Hepatocyte (in vitro differentiated cells): ENCODE results near the gene KAT5. TPM values are rescaled to one million over a fixed set of nuclear protein-coding genes. Genes with fewer than 3 reads are reported as not detected.
"Not testable (repeated sequence)": the region's sequence is repeated elsewhere in the genome, so short reads cannot be mapped to it uniquely, and the experiment has no call there.

ENCODE experiments used
- DNase-seq: peaks from one replicate; pipeline ENCODE4 v3.0.0-alpha.2; 2016; ENCODE audit warnings: low spot score
- H2AFZ ChIP-seq: fragments of 200-600 bp; sonication (generic); 2 replicates; pipeline ENCODE4 v1.6.0; 2016; ENCODE audit warnings: antibody characterized with exemption, mild to moderate bottlenecking
- H3K27ac ChIP-seq: fragments of 200-600 bp; sonication (generic); 2 replicates; pipeline ENCODE4 v1.5.1; 2016; ENCODE audit warnings: mild to moderate bottlenecking
- H3K27me3 ChIP-seq: fragments of 200-600 bp; sonication (generic); 2 replicates; pipeline ENCODE4 v1.6.1; 2016
- H3K36me3 ChIP-seq: fragments of 200-600 bp; sonication (generic); replicated peaks from 2 replicates; pipeline ENCODE4 v1.5.1; 2016; ENCODE audit warnings: low read depth; ENCODE audit not compliant: insufficient read depth
- H3K4me1 ChIP-seq: fragments of 200-600 bp; sonication (generic); 2 replicates; pipeline ENCODE4 v1.5.1; 2016; ENCODE audit warnings: mild to moderate bottlenecking, moderate library complexity; ENCODE audit not compliant: insufficient read depth
- H3K4me2 ChIP-seq: fragments of 200-600 bp; sonication (generic); 2 replicates; pipeline ENCODE4 v1.6.0; 2016
- H3K4me3 ChIP-seq: fragments of 200-600 bp; sonication (generic); 2 replicates; pipeline ENCODE4 v1.5.1; 2016; ENCODE audit warnings: mild to moderate bottlenecking
- H3K79me2 ChIP-seq: fragments of 200-600 bp; sonication (generic); 2 replicates; pipeline ENCODE4 v1.6.0; 2017; ENCODE audit warnings: mild to moderate bottlenecking
- H3K9me2 ChIP-seq: fragments of 200-600 bp; sonication (generic); replicated peaks from 2 replicates; pipeline ENCODE4 v1.6.0; 2017; ENCODE audit warnings: mild to moderate bottlenecking; ENCODE audit not compliant: insufficient read depth
- H3K9me3 ChIP-seq: fragments of 200-600 bp; sonication (generic); 2 replicates; pipeline ENCODE4 v1.5.1; 2016; ENCODE audit warnings: low read depth, mild to moderate bottlenecking
- H4K20me1 ChIP-seq: fragments of 200-600 bp; sonication (generic); 2 replicates; pipeline ENCODE4 v1.6.0; 2016; ENCODE audit warnings: mild to moderate bottlenecking; ENCODE audit not compliant: insufficient read depth, poor library complexity, severe bottlenecking
- EZH2 ChIP-seq: fragments of 200-600 bp; sonication (generic); IDR thresholded peaks from 2 replicates; pipeline ENCODE4 v1.6.1; 2016; ENCODE audit warnings: antibody characterized with exemption, mild to moderate bottlenecking, borderline replicate concordance
- EZH2phosphoT487 ChIP-seq: fragments of 200-600 bp; sonication (generic); IDR thresholded peaks from one replicate; pipeline ENCODE4 v1.6.1; 2018; ENCODE audit warnings: antibody characterized with exemption, mild to moderate bottlenecking, low read depth, moderate library complexity; ENCODE audit not compliant: unreplicated experiment, severe bottlenecking
- WGBS: methylation state at CpG from one replicate; pipeline ENCODE4 v1.1.6; 2016; ENCODE audit warnings: low lambda C conversion rate; ENCODE audit errors: missing lambda C conversion rate; 5-methylcytosine and 5-hydroxymethylcytosine counted together
- polyA plus RNA-seq: library from polyadenylated mRNA; unstranded; fragments of >200 nt; fragmentation: Nextera tagmentation; extraction: Ambion mirVana; gene quantifications from 2 replicates; pipeline ENCODE4 v1.2.1, GENCODE V29; 2016
- total RNA-seq: library from RNA; depleted of rRNA; stranded (reverse); fragments of >200 nt; gene quantifications from 2 replicates; pipeline ENCODE4 v1.2.3, GENCODE V29; 2014
- TF ChIP-seq, protein P1 (sequence below): fragments of 200-600 bp; sonication (generic); IDR thresholded peaks from 2 replicates; pipeline ENCODE4 v1.5.1; 2016; ENCODE audit warnings: antibody characterized with exemption, mild to moderate bottlenecking; ENCODE audit not compliant: poor library complexity

Gene KAT5
- total and polyA plus RNA-seq, 2 experiments from 2014 or later: 41.7 to 53.1 TPM

DNA sequence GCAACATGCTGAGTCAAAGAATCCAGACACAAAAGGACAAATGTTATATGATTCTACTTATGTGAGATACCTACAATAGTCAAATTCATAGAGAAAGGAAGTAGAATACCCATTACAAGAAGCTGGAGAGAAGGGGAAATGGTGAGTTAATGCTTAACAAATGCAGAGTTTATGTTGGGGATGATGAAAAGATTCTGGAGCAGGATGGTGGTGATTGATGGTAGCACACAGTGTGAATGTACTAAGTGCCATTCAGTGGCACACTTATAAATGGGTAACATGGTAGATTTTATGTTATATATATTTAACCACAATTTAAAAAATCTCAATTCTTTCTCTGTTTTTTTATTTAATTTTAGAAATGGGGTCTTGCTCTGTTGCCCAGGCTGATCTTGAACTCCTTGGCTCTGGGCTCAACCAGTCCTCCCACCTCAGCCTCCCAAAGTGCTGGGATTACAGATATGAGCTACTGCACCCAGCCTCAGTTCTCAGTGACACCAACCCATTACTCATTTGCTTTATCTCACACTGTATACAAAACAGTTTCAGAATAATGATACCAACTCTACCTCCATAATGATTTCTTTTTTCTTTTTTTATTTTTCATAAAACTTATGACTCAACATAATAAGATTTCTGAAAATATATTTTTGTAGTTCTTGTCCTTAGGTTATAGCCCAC, 39.7 kb upstream of the KAT5 start:
- Histone ChIP-seq H3K9me2 (no peaks in the 10 kb centered on the region), H3K27ac (no peak overlapping the region), H3K4me1 (no peaks in the 10 kb centered on the region), H3K4me2 (no peak overlapping the region), H3K4me3 (no peak overlapping the region), H3K27me3 (no peaks in the 10 kb centered on the region), H4K20me1 (no peaks in the 10 kb centered on the region), H2AFZ (no peak overlapping the region), H3K36me3 (no peaks in the 10 kb centered on the region), H3K9me3 (no peaks in the 10 kb centered on the region), H3K79me2 (no peaks in the 10 kb centered on the region)
- no peak for TF ChIP-seq EZH2phosphoT487
- TF ChIP-seq EZH2: no peak
- TF ChIP-seq, protein P1, sequence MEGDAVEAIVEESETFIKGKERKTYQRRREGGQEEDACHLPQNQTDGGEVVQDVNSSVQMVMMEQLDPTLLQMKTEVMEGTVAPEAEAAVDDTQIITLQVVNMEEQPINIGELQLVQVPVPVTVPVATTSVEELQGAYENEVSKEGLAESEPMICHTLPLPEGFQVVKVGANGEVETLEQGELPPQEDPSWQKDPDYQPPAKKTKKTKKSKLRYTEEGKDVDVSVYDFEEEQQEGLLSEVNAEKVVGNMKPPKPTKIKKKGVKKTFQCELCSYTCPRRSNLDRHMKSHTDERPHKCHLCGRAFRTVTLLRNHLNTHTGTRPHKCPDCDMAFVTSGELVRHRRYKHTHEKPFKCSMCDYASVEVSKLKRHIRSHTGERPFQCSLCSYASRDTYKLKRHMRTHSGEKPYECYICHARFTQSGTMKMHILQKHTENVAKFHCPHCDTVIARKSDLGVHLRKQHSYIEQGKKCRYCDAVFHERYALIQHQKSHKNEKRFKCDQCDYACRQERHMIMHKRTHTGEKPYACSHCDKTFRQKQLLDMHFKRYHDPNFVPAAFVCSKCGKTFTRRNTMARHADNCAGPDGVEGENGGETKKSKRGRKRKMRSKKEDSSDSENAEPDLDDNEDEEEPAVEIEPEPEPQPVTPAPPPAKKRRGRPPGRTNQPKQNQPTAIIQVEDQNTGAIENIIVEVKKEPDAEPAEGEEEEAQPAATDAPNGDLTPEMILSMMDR: no peak
- DNase-seq: no peak

DNA sequence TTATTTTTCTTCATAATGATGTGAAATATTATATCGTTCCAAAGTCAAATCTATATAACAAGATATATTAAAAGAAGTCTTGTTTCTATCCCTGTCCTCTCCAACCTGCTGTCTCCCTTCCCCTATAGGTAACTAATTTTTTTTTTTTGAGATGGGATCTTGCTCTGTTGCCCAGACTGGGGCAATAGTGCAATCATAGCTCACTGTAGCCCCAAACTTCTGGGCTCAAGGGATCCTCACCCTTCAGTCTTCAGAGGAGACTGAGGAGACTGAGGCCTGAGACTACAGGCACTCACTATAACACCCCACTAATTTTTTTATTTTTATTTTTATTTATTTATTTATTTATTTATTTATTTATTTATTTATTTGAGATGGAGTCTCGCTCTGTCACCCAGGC, 39.1 kb upstream of the KAT5 start:
- TF ChIP-seq, protein P1: no peak
- TF ChIP-seq EZH2 (no peak), EZH2phosphoT487 (no peak)

DNA sequence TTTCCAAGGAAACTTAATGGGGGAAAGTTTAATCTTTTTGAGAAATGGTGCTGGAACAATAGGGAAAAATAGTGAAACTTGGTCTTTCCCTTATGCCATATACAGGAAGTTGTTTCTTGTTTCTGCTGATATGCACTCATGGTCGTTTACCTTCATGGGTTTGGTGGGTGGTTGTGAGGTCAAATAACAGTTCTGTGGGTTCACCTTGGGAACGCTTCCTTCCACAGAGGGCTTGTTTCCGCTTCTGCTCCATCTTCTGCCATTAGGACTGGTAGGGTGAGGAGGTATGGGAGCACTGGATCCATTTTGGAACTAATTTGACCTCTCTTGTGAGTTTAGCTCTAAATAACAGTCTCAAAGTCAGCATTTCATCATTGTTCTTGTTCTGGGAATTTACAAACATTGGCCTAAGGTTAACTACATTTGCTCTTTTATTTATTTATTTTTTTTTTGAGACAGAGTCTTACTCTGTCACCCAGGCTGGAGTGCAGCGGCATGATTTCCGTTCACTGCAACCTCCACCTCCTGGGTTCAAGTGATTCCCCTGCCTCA, 31.8 kb upstream of the KAT5 start:
- no peaks in the 10 kb centered on the region for H3K9me2 ChIP-seq
- no peaks in the 10 kb centered on the region for H3K4me1 ChIP-seq
- no peak overlapping the region for H3K4me2 ChIP-seq
- H2AFZ ChIP-seq: no peak overlapping the region
- H3K9me3 ChIP-seq: no peaks in the 10 kb centered on the region
- TF ChIP-seq EZH2phosphoT487 (no peak), EZH2 (no peak)
- TF ChIP-seq, protein P1: no peak
- no peaks in the 10 kb centered on the region for H3K36me3 ChIP-seq
- peaks cover 7% of the 10 kb centered on the region for H3K27me3 ChIP-seq
- no peak overlapping the region for H3K4me3 ChIP-seq
- no peaks in the 10 kb centered on the region for H3K79me2 ChIP-seq
- no peak overlapping the region for H3K27ac ChIP-seq
- H4K20me1 ChIP-seq: no peaks in the 10 kb centered on the region
- WGBS: 82% methylated on average over 5 of the region's 5 CpGs
- DNase-seq: no peak

More for the DNA sequence above, 39.1 kb upstream of the KAT5 start:
- Histone ChIP-seq H3K4me2 (no peak overlapping the region), H3K9me3 (no peaks in the 10 kb centered on the region), H2AFZ (no peak overlapping the region), H3K27me3 (no peaks in the 10 kb centered on the region), H3K9me2 (no peaks in the 10 kb centered on the region), H3K27ac (no peak overlapping the region), H4K20me1 (no peaks in the 10 kb centered on the region), H3K4me3 (no peak overlapping the region), H3K79me2 (no peaks in the 10 kb centered on the region), H3K4me1 (no peaks in the 10 kb centered on the region), H3K36me3 (no peaks in the 10 kb centered on the region)
- 98% methylated on average over 2 of the region's 2 CpGs for whole genome bisulfite sequencing
- no peak for DNase-seq

DNA sequence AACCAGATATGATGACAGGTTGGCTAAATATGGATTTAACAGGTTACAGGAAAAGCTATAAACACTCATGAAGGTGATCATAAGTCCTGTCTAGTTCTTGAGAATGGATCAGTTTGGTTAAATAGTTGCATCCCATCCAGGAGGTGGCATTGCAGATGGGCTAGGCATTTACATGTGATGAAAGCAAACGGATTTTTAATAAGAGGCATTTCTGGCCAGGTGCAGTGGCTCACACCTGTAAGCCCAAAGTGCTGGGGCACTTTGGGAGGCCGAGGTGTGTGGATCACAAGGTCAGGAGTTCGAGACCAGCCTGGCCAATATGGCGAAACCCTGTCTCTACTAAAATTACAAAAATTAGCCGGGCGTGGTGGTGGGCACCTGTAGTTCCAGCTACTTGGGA, 28.6 kb upstream of the KAT5 start:
- not testable (repeated sequence) for H3K9me2 ChIP-seq, H4K20me1 ChIP-seq, H3K4me2 ChIP-seq, H3K9me3 ChIP-seq, H3K4me1 ChIP-seq, H3K79me2 ChIP-seq, H2AFZ ChIP-seq, H3K36me3 ChIP-seq, H3K27ac ChIP-seq, H3K4me3 ChIP-seq, H3K27me3 ChIP-seq, DNase-seq
- WGBS: 85% methylated on average over 6 of the region's 6 CpGs
